Liver (tissue), 9 donors: ENCODE measurements around the gene ADCYAP1R1. TPM values are rescaled to one million over a fixed set of nuclear protein-coding genes. Genes with fewer than 3 reads are reported as not detected.

Experiments used
- DNase-seq: peaks from one replicate; pipeline ENCODE4 v3.0.0-alpha.2; 2017; ENCODE audit warnings: low spot score
- H3K27ac ChIP-seq, 2 donors: one replicate each; pipeline ENCODE4 v1.7.0; 2013; ENCODE audit warnings: inconsistent platforms in 2 of 2, low read length in 2 of 2, control low read depth in 1 of 2, low read depth in 1 of 2, mild to moderate bottlenecking in 1 of 2
- H3K27me3 ChIP-seq, 4 donors: one replicate each; pipeline versions ENCODE4 v1.6.1 to v1.7.0; 2013; ENCODE audit warnings: low read length in 3 of 4, inconsistent platforms in 1 of 4, mild to moderate bottlenecking in 1 of 4, moderate library complexity in 1 of 4; ENCODE audit not compliant: control insufficient read depth in 4 of 4, insufficient read depth in 4 of 4
- H3K36me3 ChIP-seq, 4 donors: one replicate each; pipeline versions ENCODE4 v1.6.1 to v1.7.0; 2013; ENCODE audit warnings: low read length in 3 of 4, mild to moderate bottlenecking in 3 of 4, low read depth in 1 of 4, moderate library complexity in 1 of 4; ENCODE audit not compliant: control insufficient read depth in 4 of 4, insufficient read depth in 3 of 4
- H3K4me1 ChIP-seq, 4 donors: one replicate each; pipeline versions ENCODE4 v1.6.1 to v1.7.0; 2013; ENCODE audit warnings: low read length in 3 of 4, mild to moderate bottlenecking in 3 of 4, moderate library complexity in 1 of 4; ENCODE audit not compliant: control insufficient read depth in 4 of 4, insufficient read depth in 4 of 4
- H3K4me3 ChIP-seq, 3 donors: one replicate each; pipeline versions ENCODE4 v1.6.1 to v1.7.0; 2013; ENCODE audit warnings: low read length in 3 of 3, control low read depth in 1 of 3, low read depth in 1 of 3, mild to moderate bottlenecking in 1 of 3
- H3K9ac ChIP-seq, 2 donors: one replicate each; pipeline ENCODE4 v1.7.0; 2013; ENCODE audit warnings: low read length in 2 of 2, mild to moderate bottlenecking in 2 of 2, moderate library complexity in 2 of 2, control low read depth in 1 of 2, low read depth in 1 of 2
- H3K9me3 ChIP-seq, 4 donors: one replicate each; pipeline versions ENCODE4 v1.6.1 to v1.7.0; 2013; ENCODE audit warnings: low read length in 3 of 4; ENCODE audit not compliant: control insufficient read depth in 4 of 4
- EGR1 ChIP-seq, 2 donors: IDR thresholded peaks; 2 replicates each; pipeline ENCODE4 v1.6.1; 2016 to 2018; ENCODE audit warnings: antibody characterized with exemption in 2 of 2, low read depth in 2 of 2
- FOXA1 ChIP-seq: IDR thresholded peaks from 2 replicates; pipeline ENCODE4 v1.6.1; 2016; ENCODE audit warnings: antibody characterized with exemption
- FOXA2 ChIP-seq: IDR thresholded peaks from 2 replicates; pipeline ENCODE4 v1.6.1; 2016; ENCODE audit warnings: antibody characterized with exemption
- GABPA ChIP-seq, 2 donors: IDR thresholded peaks in 1 of 2; conservative IDR thresholded peaks in 1 of 2; 2 replicates each; pipeline ENCODE4 v1.6.1; 2016; ENCODE audit warnings: antibody characterized with exemption in 2 of 2, mild to moderate bottlenecking in 1 of 2, moderate library complexity in 1 of 2
- HNF4A ChIP-seq, 2 donors: conservative IDR thresholded peaks; 2 replicates each; pipeline ENCODE4 v1.6.1; 2016; ENCODE audit warnings: antibody characterized with exemption in 2 of 2, mild to moderate bottlenecking in 2 of 2
- HNF4G ChIP-seq: IDR thresholded peaks from 2 replicates; pipeline ENCODE4 v1.6.1; 2016; ENCODE audit warnings: antibody characterized with exemption
- JUND ChIP-seq, 2 donors: IDR thresholded peaks; 2 replicates each; pipeline ENCODE4 v1.6.1; 2016; ENCODE audit warnings: antibody characterized with exemption in 2 of 2
- RAD21 ChIP-seq, 2 donors: IDR thresholded peaks; 2 replicates each; pipeline ENCODE4 v1.6.1; 2016; ENCODE audit warnings: antibody characterized with exemption in 2 of 2, mild to moderate bottlenecking in 2 of 2
- RXRA ChIP-seq, 2 donors: IDR thresholded peaks; 2 replicates each; pipeline ENCODE4 v1.6.1; 2017 to 2018; ENCODE audit warnings: antibody characterized with exemption in 2 of 2, mild to moderate bottlenecking in 1 of 2
- TAF1 ChIP-seq: conservative IDR thresholded peaks from 2 replicates; pipeline ENCODE4 v1.6.1; 2016; ENCODE audit warnings: antibody characterized with exemption, mild to moderate bottlenecking
- YY1 ChIP-seq: IDR thresholded peaks from 2 replicates; pipeline ENCODE4 v1.6.1; 2016; ENCODE audit warnings: antibody characterized with exemption, mild to moderate bottlenecking
- WGBS: extraction: QIAGEN DNeasy Blood & Tissue Kit; methylation state at CpG from one replicate; pipeline ENCODE4 v1.1.7; 2013; 5-methylcytosine and 5-hydroxymethylcytosine counted together
- polyA plus RNA-seq, 2 donors: library from polyadenylated mRNA; stranded (reverse) in 1 of 2; unstranded in 1 of 2; fragments of 200-250 nt in 1 of 2; fragments of >200 nt in 1 of 2; fragmentation: Nextera tagmentation in 1 of 2; extraction: Ambion mirVana in 1 of 2; gene quantifications; one replicate each; pipeline versions ENCODE4 v1.2.1 to v1.2.3, GENCODE V29; 2013 to 2015
- total RNA-seq, 2 donors: library from RNA; depleted of rRNA; stranded (reverse); fragments of >200 nt; gene quantifications; one replicate each; pipeline ENCODE4 v1.2.3, GENCODE V29; 2014
- TF ChIP-seq, protein P1 (sequence below): IDR thresholded peaks from 2 replicates; pipeline ENCODE4 v1.6.1; 2016; ENCODE audit warnings: antibody characterized with exemption
- TF ChIP-seq, protein P2 (sequence below): IDR thresholded peaks from 2 replicates; pipeline ENCODE4 v1.6.1; 2016; ENCODE audit warnings: antibody characterized with exemption
- TF ChIP-seq, protein P3 (sequence below): IDR thresholded peaks from 2 replicates; pipeline ENCODE4 v1.6.1; 2016; ENCODE audit warnings: antibody characterized with exemption, mild to moderate bottlenecking
- TF ChIP-seq, protein P4 (sequence below): IDR thresholded peaks from 2 replicates; pipeline ENCODE4 v1.6.1; 2016; ENCODE audit warnings: antibody characterized with exemption
- donor health status: healthy.
- donor health status: healthy.
- donor health status: healthy.
- donor health status: healthy.
- donor health status: healthy.

The ADCYAP1R1 gene
- total and polyA plus RNA-seq, 4 donors: 0.05 to 0.67 (median 0.12) TPM; not detected in 1

DNA sequence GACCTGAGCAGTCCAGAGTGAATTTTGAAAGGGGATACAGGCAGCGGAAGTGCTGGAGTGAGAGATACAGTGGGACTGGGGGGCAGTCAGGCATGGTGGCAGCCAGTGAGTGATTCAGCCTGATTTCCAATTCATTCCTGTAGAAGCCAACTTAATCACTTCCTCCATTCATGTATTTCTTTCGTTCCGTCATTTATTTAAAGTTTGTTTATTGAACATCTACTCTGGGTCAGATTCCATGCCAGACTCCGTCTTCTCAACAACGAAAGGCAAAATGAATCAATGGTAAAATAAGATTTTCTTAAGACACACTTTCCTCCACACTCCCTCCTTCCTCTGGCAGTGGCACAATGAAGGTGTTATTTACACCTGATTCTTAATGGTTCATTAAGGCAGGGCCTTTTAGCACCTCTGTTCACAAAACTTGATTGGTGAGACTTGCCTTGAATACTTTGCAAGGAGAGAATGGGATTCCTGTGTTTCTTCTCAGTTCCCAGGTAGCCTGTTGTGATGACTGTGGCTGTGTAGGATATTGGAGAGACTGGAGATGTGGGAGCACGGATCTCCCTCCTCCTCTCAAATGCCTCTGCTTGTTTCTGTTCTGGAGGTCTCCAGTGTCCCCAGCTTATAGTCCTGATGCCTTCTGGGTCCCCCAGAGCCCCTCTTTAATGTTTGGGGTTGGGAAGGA lies 27.9 kb downstream of the ADCYAP1R1 start:
- Histone ChIP-seq H3K9ac (no peak overlapping the region), H3K4me3 (no peak overlapping the region), H3K4me1 (peaks cover 0 to 3% (median 0%) of the 10 kb centered on the region in 4 donors), H3K27me3 (no peaks in the 10 kb centered on the region), H3K36me3 (no peaks in the 10 kb centered on the region), H3K27ac (no peak overlapping the region), H3K9me3 (no peaks in the 10 kb centered on the region)
- TF ChIP-seq, protein P1, sequence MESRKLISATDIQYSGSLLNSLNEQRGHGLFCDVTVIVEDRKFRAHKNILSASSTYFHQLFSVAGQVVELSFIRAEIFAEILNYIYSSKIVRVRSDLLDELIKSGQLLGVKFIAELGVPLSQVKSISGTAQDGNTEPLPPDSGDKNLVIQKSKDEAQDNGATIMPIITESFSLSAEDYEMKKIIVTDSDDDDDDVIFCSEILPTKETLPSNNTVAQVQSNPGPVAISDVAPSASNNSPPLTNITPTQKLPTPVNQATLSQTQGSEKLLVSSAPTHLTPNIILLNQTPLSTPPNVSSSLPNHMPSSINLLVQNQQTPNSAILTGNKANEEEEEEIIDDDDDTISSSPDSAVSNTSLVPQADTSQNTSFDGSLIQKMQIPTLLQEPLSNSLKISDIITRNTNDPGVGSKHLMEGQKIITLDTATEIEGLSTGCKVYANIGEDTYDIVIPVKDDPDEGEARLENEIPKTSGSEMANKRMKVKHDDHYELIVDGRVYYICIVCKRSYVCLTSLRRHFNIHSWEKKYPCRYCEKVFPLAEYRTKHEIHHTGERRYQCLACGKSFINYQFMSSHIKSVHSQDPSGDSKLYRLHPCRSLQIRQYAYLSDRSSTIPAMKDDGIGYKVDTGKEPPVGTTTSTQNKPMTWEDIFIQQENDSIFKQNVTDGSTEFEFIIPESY: no peak
- TF ChIP-seq FOXA2: no peak
- TF ChIP-seq RAD21 (IDR thresholded peaks at IDR 0.05): no peak
- TF ChIP-seq HNF4A (conservative IDR thresholded peaks at IDR 0.05): no peak
- no peak for TF ChIP-seq GABPA (IDR thresholded peaks at IDR 0.05 in 1 of 2, conservative IDR thresholded peaks at IDR 0.05 in 1 of 2)
- TF ChIP-seq YY1: no peak
- no peak for TF ChIP-seq HNF4G
- WGBS: 45% methylated on average over 6 of the region's 6 CpGs
- no peak for DNase-seq

DNA sequence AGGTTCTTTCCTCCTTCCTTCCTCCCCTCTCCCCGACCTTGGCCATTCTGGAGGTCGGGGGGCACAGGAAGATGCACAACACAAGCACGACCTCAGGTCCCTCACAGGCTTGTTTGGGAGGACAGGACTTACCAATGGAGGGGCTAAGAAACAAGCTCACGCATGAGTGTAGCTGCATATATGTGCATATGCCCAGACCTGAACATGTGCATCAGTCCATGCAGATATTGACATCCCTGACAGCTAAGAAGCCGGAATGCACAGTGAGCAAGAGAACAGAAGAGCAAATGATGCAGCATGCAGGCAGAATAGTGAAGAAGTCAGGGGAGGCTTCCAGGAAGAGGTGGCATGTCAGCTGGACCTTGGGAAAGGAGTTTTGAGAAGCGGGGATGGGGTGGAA lies 28.7 kb downstream of the ADCYAP1R1 start:
- H3K9ac ChIP-seq: no peak overlapping the region
- no peaks in the 10 kb centered on the region for H3K27me3 ChIP-seq
- no peak for DNase-seq
- H3K4me3 ChIP-seq: no peak overlapping the region
- H3K4me1 ChIP-seq: peaks cover 0 to 3% (median 0%) of the 10 kb centered on the region in 4 donors
- H3K36me3 ChIP-seq: no peaks in the 10 kb centered on the region
- 51% methylated on average over 6 of the region's 6 CpGs for WGBS
- H3K27ac ChIP-seq: no peak overlapping the region
- no peaks in the 10 kb centered on the region for H3K9me3 ChIP-seq
- TF ChIP-seq, protein P2, sequence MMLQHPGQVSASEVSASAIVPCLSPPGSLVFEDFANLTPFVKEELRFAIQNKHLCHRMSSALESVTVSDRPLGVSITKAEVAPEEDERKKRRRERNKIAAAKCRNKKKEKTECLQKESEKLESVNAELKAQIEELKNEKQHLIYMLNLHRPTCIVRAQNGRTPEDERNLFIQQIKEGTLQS: no peak
- TF ChIP-seq EGR1 (IDR thresholded peaks at IDR 0.05; ENCODE audit: low read depth in 2 of 2) (no peak), TAF1 (no peak), GABPA (IDR thresholded peaks at IDR 0.05 in 1 of 2, conservative IDR thresholded peaks at IDR 0.05 in 1 of 2) (no peak), HNF4G (no peak), RXRA (IDR thresholded peaks at IDR 0.05) (no peak), YY1 (no peak), FOXA1 (no peak), JUND (IDR thresholded peaks at IDR 0.05) (no peak), HNF4A (conservative IDR thresholded peaks at IDR 0.05) (no peak), FOXA2 (no peak)
- TF ChIP-seq, protein P1: no peak
- TF ChIP-seq, protein P3, sequence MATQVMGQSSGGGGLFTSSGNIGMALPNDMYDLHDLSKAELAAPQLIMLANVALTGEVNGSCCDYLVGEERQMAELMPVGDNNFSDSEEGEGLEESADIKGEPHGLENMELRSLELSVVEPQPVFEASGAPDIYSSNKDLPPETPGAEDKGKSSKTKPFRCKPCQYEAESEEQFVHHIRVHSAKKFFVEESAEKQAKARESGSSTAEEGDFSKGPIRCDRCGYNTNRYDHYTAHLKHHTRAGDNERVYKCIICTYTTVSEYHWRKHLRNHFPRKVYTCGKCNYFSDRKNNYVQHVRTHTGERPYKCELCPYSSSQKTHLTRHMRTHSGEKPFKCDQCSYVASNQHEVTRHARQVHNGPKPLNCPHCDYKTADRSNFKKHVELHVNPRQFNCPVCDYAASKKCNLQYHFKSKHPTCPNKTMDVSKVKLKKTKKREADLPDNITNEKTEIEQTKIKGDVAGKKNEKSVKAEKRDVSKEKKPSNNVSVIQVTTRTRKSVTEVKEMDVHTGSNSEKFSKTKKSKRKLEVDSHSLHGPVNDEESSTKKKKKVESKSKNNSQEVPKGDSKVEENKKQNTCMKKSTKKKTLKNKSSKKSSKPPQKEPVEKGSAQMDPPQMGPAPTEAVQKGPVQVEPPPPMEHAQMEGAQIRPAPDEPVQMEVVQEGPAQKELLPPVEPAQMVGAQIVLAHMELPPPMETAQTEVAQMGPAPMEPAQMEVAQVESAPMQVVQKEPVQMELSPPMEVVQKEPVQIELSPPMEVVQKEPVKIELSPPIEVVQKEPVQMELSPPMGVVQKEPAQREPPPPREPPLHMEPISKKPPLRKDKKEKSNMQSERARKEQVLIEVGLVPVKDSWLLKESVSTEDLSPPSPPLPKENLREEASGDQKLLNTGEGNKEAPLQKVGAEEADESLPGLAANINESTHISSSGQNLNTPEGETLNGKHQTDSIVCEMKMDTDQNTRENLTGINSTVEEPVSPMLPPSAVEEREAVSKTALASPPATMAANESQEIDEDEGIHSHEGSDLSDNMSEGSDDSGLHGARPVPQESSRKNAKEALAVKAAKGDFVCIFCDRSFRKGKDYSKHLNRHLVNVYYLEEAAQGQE: no peak
- TF ChIP-seq, protein P4, sequence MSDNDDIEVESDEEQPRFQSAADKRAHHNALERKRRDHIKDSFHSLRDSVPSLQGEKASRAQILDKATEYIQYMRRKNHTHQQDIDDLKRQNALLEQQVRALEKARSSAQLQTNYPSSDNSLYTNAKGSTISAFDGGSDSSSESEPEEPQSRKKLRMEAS: no peak
